Loucy (cell line): ENCODE measurements around the gene COL13A1.

Experiments
- H2AFZ ChIP-seq: fragments of 200-600 bp; sonication (generic); 2 replicates; pipeline ENCODE4 v1.6.0; 2016; ENCODE audit warnings: antibody characterized with exemption, mild to moderate bottlenecking, low read length, moderate library complexity
- H3F3A ChIP-seq: fragments of 200-600 bp; 2 replicates; pipeline ENCODE4 v1.6.0; 2016; ENCODE audit warnings: antibody characterized with exemption, low read depth, mild to moderate bottlenecking
- H3K27me3 ChIP-seq: fragments of 200-600 bp; sonication (generic); 2 replicates; pipeline ENCODE4 v1.6.1; 2014; ENCODE audit warnings: low read length, mild to moderate bottlenecking; ENCODE audit not compliant: insufficient read depth, poor library complexity, severe bottlenecking
- H3K36me3 ChIP-seq: fragments of 200-600 bp; sonication (generic); 2 replicates; pipeline ENCODE4 v1.6.1; 2016; ENCODE audit warnings: low read length; ENCODE audit not compliant: insufficient read depth
- H3K4me1 ChIP-seq: fragments of 200-600 bp; sonication (generic); 2 replicates; pipeline ENCODE4 v1.5.1; 2014; ENCODE audit warnings: low read length, mild to moderate bottlenecking; ENCODE audit not compliant: insufficient read depth, poor library complexity, severe bottlenecking
- H3K4me2 ChIP-seq: fragments of 200-600 bp; sonication (generic); 2 replicates; pipeline ENCODE4 v1.6.0; 2014; ENCODE audit warnings: antibody characterized with exemption, low read length, low read depth, mild to moderate bottlenecking; ENCODE audit not compliant: poor library complexity, severe bottlenecking
- H3K4me3 ChIP-seq: fragments of 200-600 bp; sonication (generic); 2 replicates; pipeline ENCODE4 v1.5.1; 2014; ENCODE audit warnings: low read length, mild to moderate bottlenecking, mixed read lengths; ENCODE audit not compliant: poor library complexity, severe bottlenecking
- H3K79me2 ChIP-seq: fragments of 200-600 bp; sonication (generic); 2 replicates; pipeline ENCODE4 v1.6.1; 2014; ENCODE audit warnings: low read length; ENCODE audit not compliant: insufficient read depth
- H3K9ac ChIP-seq: fragments of 200-600 bp; sonication (generic); 2 replicates; pipeline ENCODE4 v1.6.0; 2014; ENCODE audit warnings: mild to moderate bottlenecking, low read depth, low read length, moderate library complexity; ENCODE audit not compliant: poor library complexity, severe bottlenecking
- H3K9me2 ChIP-seq: fragments of 200-600 bp; sonication (generic); replicated peaks from 2 replicates; pipeline ENCODE4 v1.6.1; 2016; ENCODE audit warnings: low read depth, low read length, mixed read lengths
- H3K9me3 ChIP-seq: fragments of 200-600 bp; sonication (generic); 2 replicates; pipeline ENCODE4 v1.6.1; 2014; ENCODE audit warnings: mild to moderate bottlenecking, antibody characterized with exemption, low read length, low read depth; ENCODE audit not compliant: insufficient read depth
- H4K20me1 ChIP-seq: fragments of 200-600 bp; sonication (generic); 2 replicates; pipeline ENCODE4 v1.6.0; 2014; ENCODE audit warnings: antibody characterized with exemption, low read length, mild to moderate bottlenecking; ENCODE audit not compliant: insufficient read depth, poor library complexity, severe bottlenecking
- CTCF ChIP-seq: fragments of 200-600 bp; sonication (generic); conservative IDR thresholded peaks from 2 replicates; pipeline ENCODE4 v1.5.1; 2014; ENCODE audit warnings: mild to moderate bottlenecking, antibody characterized with exemption, low read length
- EZH2phosphoT487 ChIP-seq: fragments of 200-600 bp; IDR thresholded peaks from 2 replicates; pipeline ENCODE4 v1.6.1; 2018; ENCODE audit warnings: antibody characterized with exemption, mild to moderate bottlenecking, moderate library complexity, borderline replicate concordance

The COL13A1 gene

GRCh38 chr10:69893271-69893900, 91.7 kb downstream of the COL13A1 start:
- no peaks in the 10 kb centered on the region for H4K20me1 ChIP-seq
- H3K4me3 ChIP-seq, result no peak overlapping the region
- no peaks in the 10 kb centered on the region for H3K4me1 ChIP-seq
- no peak overlapping the region for H3K9ac ChIP-seq
- TF ChIP-seq EZH2phosphoT487, result no peak
- no peak for TF ChIP-seq CTCF
- no peaks in the 10 kb centered on the region for H3K36me3 ChIP-seq
- no peaks in the 10 kb centered on the region for H3K9me3 ChIP-seq
- H3F3A ChIP-seq, result no peaks in the 10 kb centered on the region
- H3K79me2 ChIP-seq, result no peaks in the 10 kb centered on the region
- no peaks in the 10 kb centered on the region for H3K27me3 ChIP-seq
- H2AFZ ChIP-seq, result no peak overlapping the region
- H3K4me2 ChIP-seq, result no peak overlapping the region
- H3K9me2 ChIP-seq, result no peaks in the 10 kb centered on the region

DNA sequence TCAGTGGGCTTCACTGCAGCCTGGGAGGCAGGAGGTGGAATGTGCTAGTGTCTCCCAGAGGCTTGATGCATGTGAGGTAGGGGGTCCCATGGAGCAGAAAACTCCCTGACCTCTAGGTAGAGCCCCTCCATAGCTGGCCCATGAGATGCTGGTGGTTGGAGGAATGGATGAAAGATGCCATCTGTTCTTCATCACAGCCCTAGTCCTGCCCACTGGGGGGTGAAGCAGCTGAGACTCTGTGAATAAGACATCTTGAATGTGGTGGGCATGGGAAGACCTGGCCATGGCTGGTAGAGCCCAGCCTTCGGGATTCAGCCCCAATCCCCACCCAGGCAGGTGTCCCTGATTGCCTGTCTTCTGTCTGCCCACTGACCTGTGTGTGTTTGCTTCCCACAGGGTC, 92.5 kb downstream of the COL13A1 start:
- H3K9ac ChIP-seq, result no peak overlapping the region
- no peaks in the 10 kb centered on the region for H4K20me1 ChIP-seq
- no peak overlapping the region for H3K4me3 ChIP-seq
- H3K36me3 ChIP-seq, result no peaks in the 10 kb centered on the region
- no peaks in the 10 kb centered on the region for H3K9me2 ChIP-seq
- H3K4me2 ChIP-seq, result no peak overlapping the region
- no peaks in the 10 kb centered on the region for H3K79me2 ChIP-seq
- no peaks in the 10 kb centered on the region for H3F3A ChIP-seq
- TF ChIP-seq CTCF (no peak), EZH2phosphoT487 (no peak)
- H3K9me3 ChIP-seq, result no peaks in the 10 kb centered on the region
- H2AFZ ChIP-seq, result no peak overlapping the region
- H3K27me3 ChIP-seq, result no peaks in the 10 kb centered on the region
- H3K4me1 ChIP-seq, result no peaks in the 10 kb centered on the region

DNA sequence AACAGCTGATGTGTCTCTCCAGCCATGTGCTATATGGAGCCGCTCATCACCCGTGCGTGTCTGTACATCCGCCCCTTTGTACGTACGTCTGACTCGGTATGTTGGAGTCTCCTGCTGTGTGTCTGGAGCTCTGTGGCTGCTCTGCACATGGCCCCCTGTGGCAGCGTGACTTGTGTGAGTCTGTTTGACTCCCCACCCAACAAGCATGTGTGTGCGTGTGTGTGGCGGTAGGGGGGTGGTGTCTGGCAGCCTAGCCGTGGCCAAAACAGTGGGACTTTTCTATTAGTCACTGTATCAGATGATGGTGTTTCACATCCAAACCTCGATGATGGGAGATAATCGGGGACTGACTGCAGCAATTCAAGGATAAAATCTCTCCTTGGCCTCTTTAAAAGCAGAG, 94.1 kb downstream of the COL13A1 start:
- no peak overlapping the region for H2AFZ ChIP-seq
- no peaks in the 10 kb centered on the region for H3K9me2 ChIP-seq
- no peaks in the 10 kb centered on the region for H4K20me1 ChIP-seq
- no peaks in the 10 kb centered on the region for H3K36me3 ChIP-seq
- H3K9me3 ChIP-seq, result no peaks in the 10 kb centered on the region
- H3K79me2 ChIP-seq, result no peaks in the 10 kb centered on the region
- no peak overlapping the region for H3K9ac ChIP-seq
- H3K4me2 ChIP-seq, result no peak overlapping the region
- H3F3A ChIP-seq, result no peaks in the 10 kb centered on the region
- H3K4me1 ChIP-seq, result no peaks in the 10 kb centered on the region
- no peaks in the 10 kb centered on the region for H3K27me3 ChIP-seq
- no peak overlapping the region for H3K4me3 ChIP-seq
- TF ChIP-seq EZH2phosphoT487 (no peak), CTCF (no peak)
